Panc1 (cell line): Measurements from ENCODE around the gene PLEKHG4.

Experiments used
- POLR2AphosphoS5 ChIP-seq: IDR thresholded peaks from 2 replicates; pipeline ENCODE4 v1.6.1; 2012; ENCODE audit warnings: mild to moderate bottlenecking, low read depth, low read length, moderate library complexity
- TF ChIP-seq, protein P1 (sequence below): fragments of 450-650 bp; IDR thresholded peaks from 2 replicates; pipeline ENCODE4 v1.5.1; 2017; ENCODE audit warnings: mild to moderate bottlenecking

DNA sequence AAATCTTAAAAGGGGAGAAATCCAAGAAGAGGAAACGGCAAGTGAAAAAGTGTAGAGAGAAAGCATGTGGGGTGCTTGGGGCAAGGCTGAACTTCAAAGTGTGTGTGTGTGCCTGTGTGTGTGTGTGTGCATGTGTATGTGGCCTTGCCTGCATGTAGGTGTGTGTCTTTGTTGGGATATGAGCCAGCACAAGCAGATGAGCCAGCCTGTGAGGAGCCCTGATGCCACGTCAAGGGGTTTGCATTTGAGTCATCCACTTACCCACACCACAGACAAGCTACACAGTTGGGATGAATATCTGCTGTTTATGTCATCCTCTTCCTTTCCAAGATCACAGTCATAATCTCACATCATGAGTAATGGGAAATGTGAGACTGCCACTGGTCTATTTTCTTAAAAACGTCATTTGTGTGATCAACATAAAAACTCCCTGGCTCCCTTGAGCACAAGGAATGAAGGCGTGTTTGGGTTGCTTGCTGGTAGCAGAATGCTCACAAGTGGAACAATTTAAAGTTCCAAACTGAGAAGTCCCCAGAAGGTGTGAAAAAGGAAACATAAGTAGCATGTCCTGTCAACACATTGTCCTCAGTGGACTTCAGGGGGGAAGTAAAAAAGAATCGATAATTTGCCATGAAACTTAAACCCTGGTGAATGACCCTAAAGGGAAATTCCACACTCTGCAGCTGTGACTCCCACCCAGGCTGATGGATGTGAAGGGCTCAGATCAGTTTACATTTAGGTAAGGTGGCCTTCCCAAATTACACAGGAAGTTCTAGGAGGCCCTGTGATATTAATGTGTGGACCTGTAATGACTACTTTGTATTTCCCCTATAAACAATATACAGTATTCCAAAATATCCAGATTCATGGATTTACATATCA, 32.5 kb downstream of the PLEKHG4 start:
- TF ChIP-seq, protein P1, sequence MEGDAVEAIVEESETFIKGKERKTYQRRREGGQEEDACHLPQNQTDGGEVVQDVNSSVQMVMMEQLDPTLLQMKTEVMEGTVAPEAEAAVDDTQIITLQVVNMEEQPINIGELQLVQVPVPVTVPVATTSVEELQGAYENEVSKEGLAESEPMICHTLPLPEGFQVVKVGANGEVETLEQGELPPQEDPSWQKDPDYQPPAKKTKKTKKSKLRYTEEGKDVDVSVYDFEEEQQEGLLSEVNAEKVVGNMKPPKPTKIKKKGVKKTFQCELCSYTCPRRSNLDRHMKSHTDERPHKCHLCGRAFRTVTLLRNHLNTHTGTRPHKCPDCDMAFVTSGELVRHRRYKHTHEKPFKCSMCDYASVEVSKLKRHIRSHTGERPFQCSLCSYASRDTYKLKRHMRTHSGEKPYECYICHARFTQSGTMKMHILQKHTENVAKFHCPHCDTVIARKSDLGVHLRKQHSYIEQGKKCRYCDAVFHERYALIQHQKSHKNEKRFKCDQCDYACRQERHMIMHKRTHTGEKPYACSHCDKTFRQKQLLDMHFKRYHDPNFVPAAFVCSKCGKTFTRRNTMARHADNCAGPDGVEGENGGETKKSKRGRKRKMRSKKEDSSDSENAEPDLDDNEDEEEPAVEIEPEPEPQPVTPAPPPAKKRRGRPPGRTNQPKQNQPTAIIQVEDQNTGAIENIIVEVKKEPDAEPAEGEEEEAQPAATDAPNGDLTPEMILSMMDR, result no peak
- no peak for TF ChIP-seq POLR2AphosphoS5
